Colonic mucosa (tissue), 4 donors: Measurements from ENCODE around the gene SCOC. TPM values are rescaled to one million over a fixed set of nuclear protein-coding genes. Genes with fewer than 3 reads are reported as not detected.
A peak's percentile ranks its signal among the peaks of the same experiment; 100 is the strongest.

ENCODE experiments used
- DNase-seq: peaks from one replicate; pipeline ENCODE4 v3.0.0-alpha.2; 2020
- H3K27ac ChIP-seq: fragments of 200-600 bp; one replicate; pipeline ENCODE4 v1.8.0; 2021
- H3K27me3 ChIP-seq: fragments of 200-600 bp; one replicate; pipeline ENCODE4 v1.8.0; 2021
- H3K36me3 ChIP-seq: fragments of 200-600 bp; one replicate; pipeline ENCODE4 v1.8.0; 2021
- H3K4me1 ChIP-seq: fragments of 200-600 bp; one replicate; pipeline ENCODE4 v1.8.0; 2021; ENCODE audit warnings: mild to moderate bottlenecking
- H3K4me3 ChIP-seq: fragments of 200-600 bp; one replicate; pipeline ENCODE4 v1.8.0; 2021
- H3K9ac ChIP-seq, 2 donors: one replicate each; pipeline ENCODE4 v1.7.0; 2013; ENCODE audit warnings: control low read depth in 2 of 2, low read depth in 2 of 2, low read length in 2 of 2
- H3K9me3 ChIP-seq: fragments of 200-600 bp; one replicate; pipeline ENCODE4 v1.8.0; 2021
- CTCF ChIP-seq: fragments of 200-600 bp; IDR thresholded peaks from one replicate; pipeline ENCODE4 v1.8.0; 2022; ENCODE audit warnings: antibody characterized with exemption, mild to moderate bottlenecking
- intact Hi-C: fragments of 100-400 bp; cut with DNase I; formaldehyde crosslinking; loops from one replicate; pipeline ENCODE4 v1.14.1; 2022
- total RNA-seq, 2 donors: library from RNA; stranded (reverse); fragmentation: NEBNext Ultra II Directional in 1 of 2; extraction: Animal tissue kit (Norgen Biotek cat#: 25700) in 1 of 2; gene quantifications; one replicate each; pipeline ENCODE4 v1.2.1, GENCODE V29; 2021
- donor health status: healthy.
- donor health status: DM: no; HTN: no; CAD: no.
- donor health status: DM: no; HTN: no; CAD: no.

Gene SCOC
- total RNA-seq, 2 donors from 2014 or later: 58.5 to 65.0 TPM

- peak; percentile 70 for DNase-seq
- H3K27me3 ChIP-seq: no peaks in the 10 kb centered on the region
- no peaks in the 10 kb centered on the region for H3K36me3 ChIP-seq
- H3K9ac ChIP-seq: peak within 1 kb of the TSS; percentile 43 to 63
- H3K4me3 ChIP-seq: peak within 1 kb of the TSS; percentile 55
- intact Hi-C loops: no loop called here
- no peak for TF ChIP-seq CTCF
- H3K4me1 ChIP-seq: no peaks in the 10 kb centered on the region
- H3K9me3 ChIP-seq: no peaks in the 10 kb centered on the region
- H3K27ac ChIP-seq: no peak within 1 kb of the TSS
Observed at GRCh38 chr4:140427106-140427918, 53.9 kb downstream of the SCOC start, which contains the start of gene CLGN. Gene CLGN (minus strand): TSS chr4:140427648. CDS start chr4:140413078, 14,570 bp downstream.

- Histone ChIP-seq H3K27ac (no peak overlapping the region), H3K36me3 (no peaks in the 10 kb centered on the region), H3K9ac (no peak overlapping the region), H3K4me3 (peak overlapping the region; percentile 55), H3K4me1 (no peaks in the 10 kb centered on the region), H3K9me3 (no peaks in the 10 kb centered on the region), H3K27me3 (no peaks in the 10 kb centered on the region)
- no peak for TF ChIP-seq CTCF
- no peak for DNase-seq
- intact Hi-C loops: no loop called here
Observed at GRCh38 chr4:140427919-140428471, 54.5 kb downstream of the SCOC start.

Other genes with a start within 250 kb of the SCOC start
- 10 to 100 TPM in 1 of 2 donors, 1 to 10 TPM in 1; 9.3 to 10.1 TPM for gene MAML3, start 219.5 kb upstream of the SCOC start, total RNA-seq
- gene CLGN, start 54.0 kb downstream of the SCOC start, total RNA-seq: under 1 TPM; 0.25 to 0.40 TPM
- gene MGAT4D, start 124.6 kb downstream of the SCOC start, total RNA-seq: not detected
- 10 to 100 TPM; 21.3 to 27.8 TPM for gene ELMOD2, start 150.5 kb downstream of the SCOC start, total RNA-seq
- not detected for gene UCP1, start 195.3 kb downstream of the SCOC start, total RNA-seq